Epithelial cell of esophagus (primary cell): ENCODE measurements around the gene PBX3.

Experiments
- DNase-seq: peaks from one replicate; pipeline ENCODE4 v3.0.0; 2010; ENCODE audit warnings: low read depth
- H3K4me3 ChIP-seq: 2 replicates; pipeline ENCODE4 v1.5.1; 2011; ENCODE audit warnings: mild to moderate bottlenecking, low read length, control low read depth
- TF ChIP-seq, protein P1 (sequence below): IDR thresholded peaks from 2 replicates; pipeline ENCODE4 v1.5.1; 2011; ENCODE audit warnings: low read depth, mild to moderate bottlenecking, low read length, control low read depth, inconsistent platforms; ENCODE audit not compliant: insufficient read depth; ENCODE audit errors: missing control alignments

Gene PBX3

DNA sequence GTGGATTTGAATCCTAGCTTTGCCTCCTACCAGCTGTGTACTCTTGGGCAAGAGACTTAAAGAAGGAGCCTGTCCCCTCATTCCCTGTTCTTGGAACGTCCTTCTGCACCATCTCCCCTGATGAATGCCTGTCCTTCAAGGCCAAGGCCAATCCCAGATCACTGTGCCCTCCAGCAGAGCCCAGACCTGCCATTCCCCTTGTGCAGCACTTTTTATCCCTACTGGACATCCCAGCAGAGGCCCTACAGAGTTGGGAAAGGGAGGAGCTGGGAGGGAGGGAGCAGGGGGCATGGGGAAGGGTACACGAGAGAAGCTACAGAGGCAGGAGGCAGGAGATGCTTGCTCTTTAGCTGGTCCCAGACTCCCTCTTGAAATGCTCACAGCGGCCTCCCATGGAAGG is 223.9 kb downstream of the PBX3 start:
- DNase-seq, result no peak
- TF ChIP-seq, protein P1, sequence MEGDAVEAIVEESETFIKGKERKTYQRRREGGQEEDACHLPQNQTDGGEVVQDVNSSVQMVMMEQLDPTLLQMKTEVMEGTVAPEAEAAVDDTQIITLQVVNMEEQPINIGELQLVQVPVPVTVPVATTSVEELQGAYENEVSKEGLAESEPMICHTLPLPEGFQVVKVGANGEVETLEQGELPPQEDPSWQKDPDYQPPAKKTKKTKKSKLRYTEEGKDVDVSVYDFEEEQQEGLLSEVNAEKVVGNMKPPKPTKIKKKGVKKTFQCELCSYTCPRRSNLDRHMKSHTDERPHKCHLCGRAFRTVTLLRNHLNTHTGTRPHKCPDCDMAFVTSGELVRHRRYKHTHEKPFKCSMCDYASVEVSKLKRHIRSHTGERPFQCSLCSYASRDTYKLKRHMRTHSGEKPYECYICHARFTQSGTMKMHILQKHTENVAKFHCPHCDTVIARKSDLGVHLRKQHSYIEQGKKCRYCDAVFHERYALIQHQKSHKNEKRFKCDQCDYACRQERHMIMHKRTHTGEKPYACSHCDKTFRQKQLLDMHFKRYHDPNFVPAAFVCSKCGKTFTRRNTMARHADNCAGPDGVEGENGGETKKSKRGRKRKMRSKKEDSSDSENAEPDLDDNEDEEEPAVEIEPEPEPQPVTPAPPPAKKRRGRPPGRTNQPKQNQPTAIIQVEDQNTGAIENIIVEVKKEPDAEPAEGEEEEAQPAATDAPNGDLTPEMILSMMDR, result no peak
- H3K4me3 ChIP-seq, result no peak overlapping the region

DNA sequence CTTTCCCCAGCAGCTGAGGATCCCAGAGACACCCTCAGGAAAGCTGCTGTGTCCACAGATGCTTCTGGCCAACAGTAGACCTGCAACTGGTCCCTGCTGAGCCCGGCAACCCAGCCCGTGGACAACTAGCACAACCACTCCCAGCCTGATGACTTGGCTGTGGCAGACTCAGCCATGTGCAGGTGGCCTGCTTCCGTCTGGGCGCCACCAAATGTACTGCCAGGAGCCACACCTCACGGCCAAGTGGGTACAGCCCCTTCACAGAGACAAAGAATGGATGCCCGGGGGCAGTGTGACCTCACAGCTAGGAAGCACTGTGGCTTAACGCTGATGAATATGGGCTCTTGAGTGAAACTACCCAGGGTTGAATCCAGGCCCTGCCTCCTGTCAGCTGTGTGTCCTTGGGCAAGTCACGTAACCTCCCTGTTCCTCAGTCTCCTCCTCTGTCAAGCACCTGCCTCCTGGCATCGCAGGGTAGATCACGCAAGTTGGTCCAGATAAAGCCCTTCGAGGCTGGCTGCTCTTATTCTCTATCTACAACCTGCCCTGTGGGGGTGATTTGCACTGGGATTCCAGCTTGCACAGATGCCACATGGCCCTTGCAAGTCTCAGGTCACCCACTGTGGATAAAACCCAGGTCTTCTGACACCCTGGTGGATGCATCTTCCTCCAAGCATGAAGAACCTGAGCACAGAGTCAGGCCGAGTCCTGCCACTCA is 225.0 kb downstream of the PBX3 start:
- peak; percentile 63 for DNase-seq
- H3K4me3 ChIP-seq, result no peak overlapping the region
- TF ChIP-seq, protein P1, result no peak

DNA sequence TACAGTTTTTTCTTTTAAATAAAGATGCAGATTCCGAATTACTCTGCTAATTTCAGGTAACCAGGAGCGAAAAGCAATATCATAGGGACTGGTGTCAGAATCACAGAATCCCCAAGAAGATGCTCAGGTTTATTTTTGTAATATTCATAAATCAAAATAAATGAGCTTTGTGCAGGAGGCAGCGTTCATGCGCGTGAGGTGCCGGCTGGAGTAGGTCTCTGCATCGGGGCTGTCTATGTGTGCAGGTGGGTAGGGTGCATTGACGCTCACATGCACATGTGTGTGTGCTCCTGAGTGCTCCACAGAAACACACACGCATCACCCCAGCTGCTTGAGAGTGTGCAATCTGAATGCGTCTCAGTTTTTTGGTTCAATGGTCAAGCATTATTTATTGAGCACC is 226.4 kb downstream of the PBX3 start:
- TF ChIP-seq, protein P1, result no peak
- H3K4me3 ChIP-seq, result no peak overlapping the region
- DNase-seq, result no peak

DNA sequence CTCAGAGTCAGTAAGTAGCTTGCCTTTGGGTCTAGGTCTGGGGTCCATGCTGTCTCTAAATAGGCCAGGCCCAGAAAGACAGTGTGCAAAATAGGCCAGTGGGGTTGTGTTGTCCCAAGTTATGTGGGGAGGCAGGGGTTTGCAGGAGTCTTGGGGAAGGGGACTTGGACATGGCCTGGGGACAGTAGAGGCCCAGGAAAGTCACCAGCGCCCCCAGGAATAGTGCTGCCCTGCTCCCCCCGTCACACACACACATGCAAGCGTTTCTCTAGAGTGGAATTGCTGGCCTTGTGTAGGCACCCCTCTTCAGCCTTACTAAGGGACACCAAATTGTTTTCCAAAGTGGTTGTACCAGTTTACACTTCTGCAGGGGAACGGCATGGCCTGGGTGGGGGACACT is 227.5 kb downstream of the PBX3 start:
- TF ChIP-seq, protein P1, result no peak
- H3K4me3 ChIP-seq, result no peak overlapping the region
- no peak for DNase-seq

DNA sequence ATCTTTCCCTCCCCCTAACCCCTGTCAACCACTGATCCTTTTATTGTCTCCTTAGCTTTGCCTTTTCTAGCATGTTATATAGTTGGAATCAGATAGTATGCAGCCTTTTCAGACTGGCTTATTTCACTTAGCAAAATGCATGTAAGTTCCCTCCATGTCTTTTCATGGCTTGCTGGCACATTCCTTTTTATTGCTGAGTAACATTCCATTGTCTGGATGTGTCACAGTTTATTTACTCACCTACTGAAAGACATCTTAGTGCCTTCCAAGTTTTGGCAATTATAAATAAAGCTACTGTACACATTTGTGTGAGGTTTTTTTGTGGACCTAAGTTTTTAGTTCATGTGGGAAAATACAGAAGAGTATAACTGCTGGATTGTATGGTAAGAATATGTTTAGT is 230.1 kb downstream of the PBX3 start:
- H3K4me3 ChIP-seq, result no peak overlapping the region
- TF ChIP-seq, protein P1, result no peak
- peak; percentile 56 for DNase-seq

DNA sequence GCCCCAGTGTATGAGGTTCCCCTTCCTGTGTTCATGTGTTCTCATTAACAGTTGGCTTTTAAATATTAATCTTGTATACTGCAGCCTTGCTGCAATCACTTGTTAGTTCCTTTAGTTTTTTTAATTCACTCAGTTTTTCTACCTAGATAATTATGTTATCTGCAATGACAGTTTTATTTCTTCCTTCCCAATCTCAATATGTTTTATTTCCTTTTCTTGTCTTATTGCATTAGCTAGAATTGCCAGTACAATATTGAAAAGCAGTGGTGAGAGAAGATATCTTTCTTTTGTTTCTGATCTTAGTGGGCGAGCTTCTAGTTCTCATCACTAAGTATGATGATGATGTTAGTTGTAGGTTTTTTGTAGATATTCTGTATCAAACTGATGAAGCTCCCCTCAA is 232.2 kb downstream of the PBX3 start:
- DNase-seq, result no peak
- H3K4me3 ChIP-seq, result no peak overlapping the region
- TF ChIP-seq, protein P1, result no peak

DNA sequence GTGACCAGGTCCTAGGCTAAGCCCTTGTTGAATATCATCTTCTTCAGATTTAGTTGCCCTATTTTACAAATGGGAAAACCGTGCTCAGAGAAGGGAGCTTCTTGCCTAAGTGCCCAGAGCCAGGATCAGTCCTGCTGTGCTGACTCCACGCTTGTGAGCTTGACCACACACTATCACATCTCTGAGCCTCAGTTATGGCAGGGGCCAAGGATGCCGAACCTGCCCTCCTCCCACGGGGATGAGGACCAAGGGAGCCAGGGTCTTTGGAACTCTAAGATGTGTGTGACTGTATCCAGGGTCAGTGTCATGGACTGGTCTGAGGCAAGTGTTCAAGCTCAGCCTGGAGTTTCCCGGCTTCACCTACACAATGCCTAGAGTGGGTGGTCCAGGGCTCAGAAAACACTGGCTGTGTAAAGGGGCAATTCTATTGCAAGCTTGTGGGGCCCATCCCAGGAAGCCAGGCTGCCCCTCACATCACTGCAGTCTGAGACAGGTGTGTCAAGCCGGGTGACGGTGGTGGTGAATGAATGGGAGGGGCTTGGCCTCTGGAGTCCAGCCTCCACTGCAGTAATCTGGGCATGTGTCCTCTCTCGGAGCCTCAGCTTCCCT is 235.7 kb downstream of the PBX3 start:
- TF ChIP-seq, protein P1, result no peak
- no peak overlapping the region for H3K4me3 ChIP-seq
- no peak for DNase-seq
